ENCODE data around the gene SLC26A1. TPM values are rescaled to one million over a fixed set of nuclear protein-coding genes. Genes with fewer than 3 reads are reported as not detected.

SLC26A1 gene
- total and polyA plus RNA-seq, 2 of the 13 experiments (the other 11 are each of a cell fraction or from before 2014, with no cell fraction given): 5.4 to 22.9 TPM

DNA sequence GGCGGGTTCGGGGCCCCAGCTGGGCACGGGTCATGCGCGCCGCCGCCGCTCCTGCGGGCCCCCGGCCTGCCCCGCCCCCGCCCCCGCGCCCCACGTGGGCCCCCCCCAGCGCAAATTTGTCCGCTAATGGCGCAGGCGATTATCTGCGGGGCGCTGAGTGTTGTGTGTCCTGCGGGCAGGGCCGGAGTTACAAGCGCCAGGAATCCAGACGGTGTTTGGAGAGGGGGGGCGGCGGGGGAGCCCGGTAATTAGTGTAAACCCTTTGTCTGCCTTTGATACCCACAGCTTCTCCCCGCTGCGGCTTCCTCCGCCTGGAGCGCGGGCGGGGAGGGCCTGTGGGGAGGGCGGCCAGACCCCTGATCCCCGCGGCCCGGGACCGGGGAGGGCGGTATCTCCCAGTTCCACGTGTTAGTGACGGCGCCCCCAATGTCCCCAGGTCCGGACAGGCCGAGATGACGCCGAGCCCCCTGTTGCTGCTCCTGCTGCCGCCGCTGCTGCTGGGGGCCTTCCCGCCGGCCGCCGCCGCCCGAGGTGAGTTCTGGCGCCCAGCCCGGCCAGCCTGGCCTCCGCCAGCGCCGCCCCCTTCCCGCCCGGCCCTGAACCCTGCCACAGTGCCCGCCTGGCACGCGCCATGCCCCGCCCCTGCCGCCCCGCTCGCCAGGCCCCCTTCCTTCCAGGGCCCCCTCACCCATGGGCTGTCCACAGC lies 19.0 kb upstream of the SLC26A1 start:
- Histone ChIP-seq H3K36me3 (replicated peaks in 1 of 2; ENCODE audit: control insufficient read depth in 1 of 2, insufficient read depth in 2 of 2, low read length in 2 of 2) (no peaks in the 10 kb centered on the region; a peak in 1 of 5 replicates), H3K27ac (ENCODE audit: extremely low read length, insufficient read depth, low read length) (peak overlapping the region; percentile 48), H3K4me2 (ENCODE audit: low read depth, low read length) (peak overlapping the region; percentile 58), H3K4me3 (replicated peaks in 1 of 3; ENCODE audit: insufficient read depth in 1 of 3, low read depth in 2 of 3, low read length in 3 of 3) (peak overlapping the region; percentile 50 to 65 (median 63); a peak in 4 of 6 replicates), H4K20me1 (ENCODE audit: insufficient read depth, low read length) (no peaks in the 10 kb centered on the region), H3K9ac (ENCODE audit: insufficient read depth, low read depth, low read length) (peak overlapping the region; percentile 52; the same call in 1 of the 2 replicates), H3K9me3 (ENCODE audit: low read length) (no peaks in the 10 kb centered on the region), H3K79me2 (ENCODE audit: insufficient read depth, low read length) (peaks cover 6% of the 10 kb centered on the region), H3K27me3 (ENCODE audit: control insufficient read depth in 1 of 2, insufficient read depth in 2 of 2, low read length in 2 of 2) (peaks cover 4 to 22% of the 10 kb centered on the region in 2 experiments), H3K4me1 (ENCODE audit: insufficient read depth, low read length) (peaks cover 61% of the 10 kb centered on the region), H2AFZ (ENCODE audit: low read length) (no peak overlapping the region)
- no TSS peak for BruUV-seq (replicated peaks)
- DNase-seq (ENCODE audit: low spot score): peak; percentile 51
- ChIA-PET POLR2A (no interaction called here), CTCF (ENCODE audit: low intra/inter-chr PET ratio, low total read pairs) (no interaction called here)
- no peak for FAIRE-seq
- no peak for ATAC-seq
- WGBS (ENCODE audit: low lambda C conversion rate): 60% methylated on average over 23 of the region's 69 CpGs
- intact Hi-C loops (cut with micrococcal nuclease; ENCODE audit: unreplicated experiment): no loop called here
- in situ Hi-C loops (cut with HindIII; ENCODE audit: extremely low pct_ligation_motif_present, low pct_unique_long_range_greater_than_20kb): no loop called here
- TF ChIP-seq ZNF24 (IDR thresholded peaks at IDR 0.05): no peak
- TF ChIP-seq, protein P1, sequence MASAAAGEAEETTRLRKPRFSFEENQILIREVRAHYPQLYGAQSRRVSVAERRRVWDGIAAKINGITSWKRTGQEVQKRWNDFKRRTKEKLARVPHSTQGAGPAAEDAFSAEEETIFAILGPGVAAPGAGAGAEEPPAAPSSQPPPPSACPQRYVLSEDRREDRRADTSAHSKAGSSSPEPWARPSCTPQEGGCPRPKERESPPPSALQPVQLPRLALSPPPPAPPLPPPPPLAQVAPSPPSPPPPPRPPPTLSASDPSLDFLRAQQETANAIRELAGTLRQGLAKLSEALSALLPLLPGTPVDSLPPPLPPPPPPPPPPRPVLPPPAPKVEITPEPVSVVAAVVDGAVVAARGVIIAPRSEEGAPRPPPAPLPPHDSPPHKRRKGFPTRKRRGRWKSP (CRISPR knock-in tag; IDR thresholded peaks at IDR 0.05): 0 out of 2 replicates have a peak, but pooled peaks have one; percentile 36
- TF ChIP-seq GPN1 (CRISPR knock-in tag; IDR thresholded peaks at IDR 0.05; ENCODE audit: borderline replicate concordance): no peak
- TF ChIP-seq, protein P2, sequence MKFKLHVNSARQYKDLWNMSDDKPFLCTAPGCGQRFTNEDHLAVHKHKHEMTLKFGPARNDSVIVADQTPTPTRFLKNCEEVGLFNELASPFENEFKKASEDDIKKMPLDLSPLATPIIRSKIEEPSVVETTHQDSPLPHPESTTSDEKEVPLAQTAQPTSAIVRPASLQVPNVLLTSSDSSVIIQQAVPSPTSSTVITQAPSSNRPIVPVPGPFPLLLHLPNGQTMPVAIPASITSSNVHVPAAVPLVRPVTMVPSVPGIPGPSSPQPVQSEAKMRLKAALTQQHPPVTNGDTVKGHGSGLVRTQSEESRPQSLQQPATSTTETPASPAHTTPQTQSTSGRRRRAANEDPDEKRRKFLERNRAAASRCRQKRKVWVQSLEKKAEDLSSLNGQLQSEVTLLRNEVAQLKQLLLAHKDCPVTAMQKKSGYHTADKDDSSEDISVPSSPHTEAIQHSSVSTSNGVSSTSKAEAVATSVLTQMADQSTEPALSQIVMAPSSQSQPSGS (CRISPR knock-in tag; IDR thresholded peaks at IDR 0.05): no peak
- TF ChIP-seq RAD21 (CRISPR knock-in tag; IDR thresholded peaks at IDR 0.05): 0 out of 2 replicates have a peak, but pooled peaks have one; percentile 9
- peak; percentile 97 for TF ChIP-seq HNRNPLL (IDR thresholded peaks at IDR 0.05; ENCODE audit: low read depth, low read length, poor library complexity, severe bottlenecking)
- no peak for TF ChIP-seq ZKSCAN8 (CRISPR knock-in tag; IDR thresholded peaks at IDR 0.05; ENCODE audit: borderline replicate concordance)
- TF ChIP-seq RBFOX2 (IDR thresholded peaks at IDR 0.05; ENCODE audit: low read depth, low read length): peak; percentile 56; the same call in 1 of the 2 replicates
- 0 out of 2 replicates have a peak, but pooled peaks have one; percentile 21 for TF ChIP-seq KDM3A (CRISPR knock-in tag; IDR thresholded peaks at IDR 0.05; ENCODE audit: low read depth)
- TF ChIP-seq BORCS8-MEF2B (CRISPR knock-in tag; IDR thresholded peaks at IDR 0.05): no peak
- TF ChIP-seq MYC (CRISPR knock-in tag; IDR thresholded peaks at IDR 0.05; ENCODE audit: borderline replicate concordance): peak; percentile 47; the same call in 1 of the 2 replicates
- TF ChIP-seq, protein P3, sequence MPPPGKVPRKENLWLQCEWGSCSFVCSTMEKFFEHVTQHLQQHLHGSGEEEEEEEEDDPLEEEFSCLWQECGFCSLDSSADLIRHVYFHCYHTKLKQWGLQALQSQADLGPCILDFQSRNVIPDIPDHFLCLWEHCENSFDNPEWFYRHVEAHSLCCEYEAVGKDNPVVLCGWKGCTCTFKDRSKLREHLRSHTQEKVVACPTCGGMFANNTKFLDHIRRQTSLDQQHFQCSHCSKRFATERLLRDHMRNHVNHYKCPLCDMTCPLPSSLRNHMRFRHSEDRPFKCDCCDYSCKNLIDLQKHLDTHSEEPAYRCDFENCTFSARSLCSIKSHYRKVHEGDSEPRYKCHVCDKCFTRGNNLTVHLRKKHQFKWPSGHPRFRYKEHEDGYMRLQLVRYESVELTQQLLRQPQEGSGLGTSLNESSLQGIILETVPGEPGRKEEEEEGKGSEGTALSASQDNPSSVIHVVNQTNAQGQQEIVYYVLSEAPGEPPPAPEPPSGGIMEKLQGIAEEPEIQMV (CRISPR knock-in tag; IDR thresholded peaks at IDR 0.05; ENCODE audit: low read depth): no peak
- no peak for TF ChIP-seq SOX13 (IDR thresholded peaks at IDR 0.05)
- TF ChIP-seq SOX13 (CRISPR knock-in tag; conservative IDR thresholded peaks at IDR 0.05 in 1 of 2, IDR thresholded peaks at IDR 0.05 in 1 of 2): peak in 1 of 2 experiments; percentile 31; a peak in 1 of 4 replicates
- TF ChIP-seq POLR2AphosphoS2 (IDR thresholded peaks at IDR 0.05; ENCODE audit: low read depth, low read length): no peak
- peak; percentile 52 for TF ChIP-seq SRSF1 (optimal IDR thresholded peaks at IDR 0.05; ENCODE audit: low read depth, low read length)
- peak; percentile 36; the same call in 1 of the 2 replicates for TF ChIP-seq ZNF746 (CRISPR knock-in tag; IDR thresholded peaks at IDR 0.05)
- TF ChIP-seq ZFY (CRISPR knock-in tag; IDR thresholded peaks at IDR 0.05): peak; percentile 11; the same call in 1 of the 2 replicates

Measured in HepG2 (cell line).